Suprapubic skin (tissue), 4 donors: ENCODE data around the gene TMCO4. TPM values are rescaled to one million over a fixed set of nuclear protein-coding genes. Genes with fewer than 3 reads are reported as not detected.

Experiments
- DNase-seq, 2 donors: peaks; one replicate each; pipeline ENCODE4 v3.0.0-alpha.2; 2019; ENCODE audit warnings: low spot score in 2 of 2
- H3K27ac ChIP-seq: fragments of 200-600 bp; sonication (generic); one replicate; pipeline ENCODE4 v1.5.1; 2019
- H3K27me3 ChIP-seq: fragments of 200-600 bp; sonication (generic); one replicate; pipeline ENCODE4 v1.5.1; 2019
- H3K36me3 ChIP-seq: fragments of 200-600 bp; sonication (generic); one replicate; pipeline ENCODE4 v1.5.1; 2019
- H3K4me1 ChIP-seq: fragments of 200-600 bp; sonication (generic); one replicate; pipeline ENCODE4 v1.5.1; 2019
- H3K4me3 ChIP-seq: fragments of 200-600 bp; sonication (generic); one replicate; pipeline ENCODE4 v1.5.1; 2019; ENCODE audit warnings: mild to moderate bottlenecking
- H3K9me3 ChIP-seq: fragments of 200-600 bp; sonication (generic); one replicate; pipeline ENCODE4 v1.5.1; 2019
- CTCF ChIP-seq, 2 donors: fragments of 200-600 bp in 1 of 2; fragments of 450-650 bp in 1 of 2; sonication (generic) in 1 of 2; IDR thresholded peaks; one replicate each; pipeline ENCODE4 v1.5.1; 2016 to 2019; ENCODE audit warnings: antibody characterized with exemption in 2 of 2, mild to moderate bottlenecking in 1 of 2, moderate library complexity in 1 of 2
- EP300 ChIP-seq: sonication (generic); formaldehyde crosslinking; IDR thresholded peaks from one replicate; pipeline ENCODE4 v1.6.1; 2017; ENCODE audit warnings: antibody characterized with exemption
- POLR2A ChIP-seq, 2 donors: fragments of 450-650 bp; IDR thresholded peaks; one replicate each; pipeline ENCODE4 v1.6.1; 2017; ENCODE audit warnings: antibody characterized with exemption in 2 of 2, mild to moderate bottlenecking in 2 of 2, moderate library complexity in 2 of 2
- POLR2AphosphoS5 ChIP-seq, 3 donors: sonication (generic); formaldehyde crosslinking; IDR thresholded peaks; one replicate each; pipeline ENCODE4 v1.6.1; 2017; ENCODE audit warnings: antibody characterized with exemption in 3 of 3
- WGBS: methylation state at CpG from one replicate; pipeline ENCODE4 v1.1.5; 2018; 5-methylcytosine and 5-hydroxymethylcytosine counted together
- total RNA-seq, 4 donors: library from RNA; depleted of rRNA; stranded (reverse); fragments of >200 nt; gene quantifications; one replicate each; pipeline ENCODE4 v1.1.0, GENCODE V29; 2016

TMCO4 gene
- total RNA-seq, 4 donors from 2014 or later, result 11.6 to 23.8 (median 15.0) TPM

- Histone ChIP-seq H3K9me3 (no peaks in the 10 kb centered on the region), H3K27me3 (no peaks in the 10 kb centered on the region), H3K27ac (no peak overlapping the region), H3K4me1 (peaks cover 18% of the 10 kb centered on the region), H3K36me3 (peaks cover 36% of the 10 kb centered on the region), H3K4me3 (no peak overlapping the region)
- no peak for DNase-seq
- WGBS, result 73% methylated on average over 9 of the region's 10 CpGs
- TF ChIP-seq POLR2A (IDR thresholded peaks at IDR 0.05) (no peak), EP300 (no peak), POLR2AphosphoS5 (IDR thresholded peaks at IDR 0.05) (no peak), CTCF (IDR thresholded peaks at IDR 0.05) (no peak)
These were observed 142.2 kb downstream of the TMCO4 start for GRCh38 chr1:19657511-19657910.

GRCh38 chr1:19656780-19657466, 142.8 kb downstream of the TMCO4 start:
- no peak overlapping the region for H3K27ac ChIP-seq
- 64% methylated on average over 4 of the region's 15 CpGs for WGBS
- H3K4me1 ChIP-seq, result peaks cover 24% of the 10 kb centered on the region
- no peak for TF ChIP-seq CTCF (IDR thresholded peaks at IDR 0.05)
- TF ChIP-seq POLR2AphosphoS5 (IDR thresholded peaks at IDR 0.05), result no peak
- no peak for TF ChIP-seq POLR2A (IDR thresholded peaks at IDR 0.05)
- TF ChIP-seq EP300, result no peak
- no peak for DNase-seq
- no peaks in the 10 kb centered on the region for H3K9me3 ChIP-seq
- H3K36me3 ChIP-seq, result peaks cover 36% of the 10 kb centered on the region
- no peaks in the 10 kb centered on the region for H3K27me3 ChIP-seq
- H3K4me3 ChIP-seq, result no peak overlapping the region

GRCh38 chr1:19656134-19656779, 143.5 kb downstream of the TMCO4 start:
- Histone ChIP-seq H3K27me3 (no peaks in the 10 kb centered on the region), H3K9me3 (no peaks in the 10 kb centered on the region), H3K27ac (no peak overlapping the region), H3K4me3 (no peak overlapping the region), H3K4me1 (peaks cover 30% of the 10 kb centered on the region), H3K36me3 (peaks cover 36% of the 10 kb centered on the region)
- WGBS, result 86% methylated on average over 9 of the region's 9 CpGs
- TF ChIP-seq POLR2AphosphoS5 (IDR thresholded peaks at IDR 0.05) (no peak), POLR2A (IDR thresholded peaks at IDR 0.05) (no peak), EP300 (no peak), CTCF (IDR thresholded peaks at IDR 0.05) (no peak)
- no peak for DNase-seq

GRCh38 chr1:19655718-19656080, 144.0 kb downstream of the TMCO4 start:
- Histone ChIP-seq H3K27me3 (no peaks in the 10 kb centered on the region), H3K9me3 (no peaks in the 10 kb centered on the region), H3K27ac (no peak overlapping the region), H3K4me3 (no peak overlapping the region), H3K36me3 (peaks cover 36% of the 10 kb centered on the region), H3K4me1 (peaks cover 35% of the 10 kb centered on the region)
- TF ChIP-seq POLR2AphosphoS5 (IDR thresholded peaks at IDR 0.05) (no peak), POLR2A (IDR thresholded peaks at IDR 0.05) (no peak), EP300 (no peak), CTCF (IDR thresholded peaks at IDR 0.05) (no peak)
- no peak for DNase-seq
- 83% methylated on average over 8 of the region's 8 CpGs for WGBS

GRCh38 chr1:19654886-19655717, 144.6 kb downstream of the TMCO4 start:
- 74% methylated on average over 12 of the region's 15 CpGs for WGBS
- Histone ChIP-seq H3K27me3 (no peaks in the 10 kb centered on the region), H3K4me3 (no peak overlapping the region), H3K27ac (no peak overlapping the region), H3K4me1 (peaks cover 41% of the 10 kb centered on the region), H3K36me3 (peaks cover 36% of the 10 kb centered on the region), H3K9me3 (no peaks in the 10 kb centered on the region)
- TF ChIP-seq POLR2AphosphoS5 (IDR thresholded peaks at IDR 0.05), result no peak
- no peak for TF ChIP-seq POLR2A (IDR thresholded peaks at IDR 0.05)
- no peak for TF ChIP-seq EP300
- no peak for TF ChIP-seq CTCF (IDR thresholded peaks at IDR 0.05)
- no peak for DNase-seq
